HG02885 (cell line): ENCODE measurements around the gene LRP4.

Experiments used
- ATAC-seq: cut with Tn5 transposase; IDR thresholded peaks from one replicate; pipeline ENCODE4 v1.9.1; 2021; ENCODE audit warnings: mild to moderate bottlenecking; ENCODE audit not compliant: unreplicated experiment, poor library complexity

Gene LRP4

DNA sequence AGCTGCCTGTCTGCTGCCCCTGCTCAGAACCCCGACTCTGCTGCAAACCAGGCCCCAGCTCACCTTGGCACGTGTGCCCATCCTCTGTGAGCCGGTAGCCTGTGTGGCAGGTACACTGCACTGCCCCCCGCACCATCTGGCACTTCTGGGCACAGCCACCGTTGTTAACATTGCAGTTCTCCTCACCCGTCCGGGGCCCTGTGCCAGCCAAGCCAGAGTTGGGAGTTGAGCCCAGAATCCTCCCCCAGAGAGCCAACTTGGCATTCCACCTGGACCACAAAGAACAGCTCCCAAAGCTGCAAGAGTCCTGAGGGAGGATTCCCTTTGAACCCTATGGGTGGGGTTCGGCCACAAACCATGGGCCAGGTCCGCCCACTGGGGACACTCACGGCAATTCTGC lies 22.5 kb downstream of the LRP4 start:
- no peak for ATAC-seq

DNA sequence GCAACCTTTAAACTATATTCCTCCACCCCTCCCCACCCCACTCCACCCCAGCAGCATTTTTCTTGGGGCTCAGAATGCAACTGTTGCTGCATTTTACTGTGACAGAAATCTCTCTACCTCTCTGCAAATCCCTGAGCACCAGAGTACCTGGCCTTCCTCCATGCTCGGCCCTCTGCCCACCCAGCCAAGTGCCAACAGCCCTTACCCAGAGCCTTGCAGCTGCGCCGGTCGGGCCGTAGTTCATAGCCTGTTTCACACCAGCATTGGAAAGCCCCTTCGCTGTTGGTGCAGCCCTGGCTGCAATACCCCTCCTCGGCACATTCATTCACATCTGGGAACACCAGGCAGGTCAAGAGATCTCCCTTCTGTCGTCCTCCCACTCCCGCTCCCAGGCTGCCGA lies 23.4 kb downstream of the LRP4 start:
- no peak for ATAC-seq

- ATAC-seq: no peak
Observed at GRCh38 chr11:46894506-46894905, 23.8 kb downstream of the LRP4 start.

GRCh38 chr11:46892838-46893237 lies 25.5 kb downstream of the LRP4 start:
- ATAC-seq: no peak

DNA sequence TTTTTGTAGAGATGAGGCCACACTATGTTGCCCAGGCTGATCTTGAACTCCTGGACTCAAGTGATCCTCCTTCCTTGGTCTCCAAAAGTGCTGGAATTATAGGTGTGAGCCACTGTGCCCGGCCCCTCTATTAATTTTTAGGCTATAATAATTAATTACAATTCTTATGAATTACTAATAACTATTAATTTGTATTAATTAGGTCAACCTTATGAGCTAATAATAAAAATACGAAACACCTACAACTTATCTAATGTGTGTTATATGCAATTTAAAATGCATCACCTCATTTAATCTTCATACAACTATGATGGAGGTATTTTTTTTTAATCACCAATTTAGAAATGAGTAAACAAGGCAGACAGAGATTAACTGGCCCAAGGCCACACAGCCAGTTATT lies 26.2 kb downstream of the LRP4 start:
- ATAC-seq: no peak

DNA sequence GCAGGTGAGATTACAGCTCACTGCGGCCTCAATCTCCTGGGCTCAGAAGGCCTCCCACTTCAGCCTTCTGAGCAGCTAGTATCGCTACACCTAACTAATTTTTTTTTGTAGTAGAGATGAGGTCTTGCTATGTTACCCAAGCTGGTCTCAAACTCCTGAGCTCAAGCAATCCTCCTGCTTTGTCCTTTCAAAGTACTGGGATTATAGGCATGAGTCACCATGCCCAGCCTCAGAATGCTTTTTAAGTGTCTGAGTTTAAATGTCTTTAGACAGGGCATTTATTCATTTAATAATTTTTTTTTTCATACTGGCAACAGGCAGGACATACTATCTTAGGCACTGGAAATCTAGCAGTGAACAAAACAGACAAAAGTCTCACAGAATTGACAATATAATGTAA lies 27.7 kb downstream of the LRP4 start:
- no peak for ATAC-seq

- peak; percentile 53 for ATAC-seq
Observed at GRCh38 chr11:46889689-46890475, 28.5 kb downstream of the LRP4 start.

DNA sequence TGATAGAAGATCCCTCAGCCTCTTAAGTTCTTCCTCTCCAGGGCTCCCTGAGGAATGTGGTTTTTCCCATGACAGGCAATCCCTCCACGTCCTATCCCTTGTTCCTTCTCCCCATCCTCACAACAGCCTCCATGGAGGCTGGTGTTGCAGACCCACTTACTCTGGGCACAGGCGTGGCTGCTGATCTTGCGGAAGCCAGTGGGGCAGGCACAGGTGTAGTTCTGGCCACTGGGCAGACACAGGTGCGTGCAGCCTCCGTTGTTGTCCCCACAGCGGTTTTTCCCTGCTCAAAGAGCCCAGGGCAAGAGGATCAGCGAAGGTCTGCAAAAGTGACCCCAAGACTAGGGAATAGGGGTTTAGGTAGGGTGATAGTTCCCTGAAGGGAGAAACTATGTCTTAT lies 29.1 kb downstream of the LRP4 start:
- no peak for ATAC-seq

DNA sequence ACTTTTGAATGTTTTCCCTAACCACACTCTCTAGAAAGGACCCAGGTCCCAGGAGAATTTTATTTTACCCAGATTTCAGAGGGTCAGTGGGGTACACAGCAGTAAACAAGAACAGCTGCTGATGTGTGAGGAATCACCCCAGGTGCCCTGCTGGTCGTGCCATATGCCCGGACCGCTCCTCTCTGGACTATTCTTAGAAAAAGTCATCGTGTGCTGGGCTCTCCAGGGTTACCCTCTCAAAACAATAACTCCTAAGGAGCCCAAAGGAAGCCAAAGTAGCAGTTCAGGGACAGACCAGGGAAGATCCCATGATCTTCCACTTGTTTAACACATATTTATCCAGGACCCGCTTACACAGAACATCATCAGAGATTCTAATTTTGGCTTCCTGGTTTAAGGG lies 29.7 kb downstream of the LRP4 start:
- ATAC-seq: no peak

DNA sequence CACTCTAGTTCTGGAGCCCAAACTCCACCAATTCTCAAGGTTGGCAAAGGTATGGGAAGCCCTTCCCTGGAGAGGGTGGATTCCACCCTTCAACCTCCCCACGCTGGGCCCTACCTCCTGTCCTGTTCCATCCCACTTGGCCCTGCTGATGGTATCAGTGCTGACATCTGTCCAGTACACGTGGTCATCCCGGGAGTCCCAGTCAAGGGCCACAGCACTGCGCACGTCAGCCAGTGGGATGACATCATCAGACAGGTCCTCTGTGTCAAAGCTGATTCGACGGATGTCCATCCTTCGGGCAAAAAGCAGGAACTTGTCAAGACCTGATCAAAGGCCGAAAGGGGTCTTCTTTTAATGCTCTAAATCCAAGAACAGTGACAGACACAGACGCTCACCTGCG lies 32.1 kb downstream of the LRP4 start:
- no peak for ATAC-seq

DNA sequence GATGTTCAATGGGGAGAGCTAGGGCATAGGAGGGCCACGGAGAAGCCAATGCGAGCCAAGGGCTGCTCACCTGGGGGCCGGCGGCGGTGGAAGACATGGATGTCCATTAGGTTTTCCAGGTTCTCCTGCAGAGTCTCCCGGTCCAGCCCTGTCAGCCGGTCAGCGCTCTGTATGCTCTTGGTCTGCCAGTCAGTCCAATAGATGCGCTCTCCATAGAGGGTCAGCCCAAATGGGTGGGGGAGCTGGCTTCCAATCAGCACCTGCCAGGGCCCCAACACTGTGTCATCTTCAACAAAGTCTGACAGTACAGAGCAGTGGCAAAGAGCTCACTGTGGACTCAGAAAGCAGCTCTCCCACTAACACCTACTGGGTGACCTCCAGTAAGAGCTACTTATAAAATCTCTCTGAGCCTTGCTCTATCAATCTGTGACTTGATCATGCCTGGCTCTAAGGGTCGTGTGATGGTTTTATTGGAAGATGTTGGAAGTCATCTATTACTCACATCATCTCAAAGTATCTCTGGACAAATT lies 39.2 kb downstream of the LRP4 start:
- no peak for ATAC-seq

- no peak for ATAC-seq
Observed at GRCh38 chr11:46877580-46877979, 40.8 kb downstream of the LRP4 start.

DNA sequence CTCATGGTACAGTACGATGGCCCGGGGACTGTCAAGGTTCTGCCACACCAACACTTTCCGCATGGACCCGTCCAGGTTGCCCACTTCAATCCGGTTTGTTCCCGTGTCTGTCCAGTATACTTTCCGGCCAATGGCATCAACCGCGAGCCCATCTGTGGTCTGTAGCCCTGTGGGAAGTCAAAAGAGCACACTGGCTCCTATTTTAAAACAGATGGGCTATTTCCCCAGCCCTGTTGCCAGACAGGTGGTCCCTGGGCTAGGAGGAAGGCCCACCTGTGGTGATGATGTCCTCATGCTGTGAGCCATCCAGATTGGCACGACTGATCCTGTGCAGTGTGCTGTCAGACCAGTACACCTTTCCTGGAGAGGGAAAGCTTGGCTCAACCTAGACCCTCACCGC lies 41.9 kb downstream of the LRP4 start:
- ATAC-seq: no peak

- no peak for ATAC-seq
Observed at GRCh38 chr11:46874586-46874985, 43.8 kb downstream of the LRP4 start.

DNA sequence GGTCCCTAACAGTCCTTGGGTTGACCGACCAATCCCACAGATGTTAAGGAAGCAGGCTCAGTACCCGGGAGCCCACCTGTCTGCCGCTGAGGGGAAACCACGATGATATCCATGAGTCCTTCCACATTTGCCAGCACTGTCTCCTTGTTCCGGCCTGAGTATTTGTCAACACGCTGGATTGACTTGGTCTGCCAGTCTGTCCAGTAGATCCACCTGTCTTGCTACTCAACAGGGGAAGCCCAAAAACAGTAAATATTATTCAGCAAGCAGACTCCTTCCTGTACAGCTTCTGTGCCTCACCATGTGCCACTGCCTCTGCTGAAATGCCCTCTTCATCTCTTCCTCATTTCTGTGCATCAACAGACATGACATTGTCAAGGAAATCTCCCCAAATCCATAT lies 49.4 kb downstream of the LRP4 start:
- ATAC-seq: no peak

DNA sequence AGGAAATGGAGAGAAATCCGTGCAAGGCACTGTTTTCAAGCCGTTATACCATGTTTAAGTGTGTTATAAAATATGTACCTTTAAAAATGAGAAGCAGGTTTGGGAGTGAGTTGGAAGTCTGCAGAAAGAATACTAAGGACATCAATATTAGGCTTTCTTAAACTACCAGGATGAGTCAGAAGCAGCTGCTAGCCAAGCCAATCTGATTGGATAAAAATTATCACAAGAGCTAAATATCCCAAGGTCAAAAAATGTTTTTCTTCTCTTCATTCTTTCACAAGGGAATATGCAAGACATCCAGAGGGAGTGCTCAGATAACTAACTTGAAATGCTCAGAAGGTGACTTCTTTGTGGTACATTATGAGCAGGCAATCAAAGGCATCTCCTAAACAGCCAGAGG lies 53.0 kb downstream of the LRP4 start:
- no peak for ATAC-seq

GRCh38 chr11:46860218-46860617 lies 58.1 kb downstream of the LRP4 start:
- ATAC-seq: no peak

- no peak for ATAC-seq
Observed at GRCh38 chr11:46858920-46859546, 59.3 kb downstream of the LRP4 start.

GRCh38 chr11:46857666-46858065 lies 60.7 kb downstream of the LRP4 start:
- no peak for ATAC-seq

DNA sequence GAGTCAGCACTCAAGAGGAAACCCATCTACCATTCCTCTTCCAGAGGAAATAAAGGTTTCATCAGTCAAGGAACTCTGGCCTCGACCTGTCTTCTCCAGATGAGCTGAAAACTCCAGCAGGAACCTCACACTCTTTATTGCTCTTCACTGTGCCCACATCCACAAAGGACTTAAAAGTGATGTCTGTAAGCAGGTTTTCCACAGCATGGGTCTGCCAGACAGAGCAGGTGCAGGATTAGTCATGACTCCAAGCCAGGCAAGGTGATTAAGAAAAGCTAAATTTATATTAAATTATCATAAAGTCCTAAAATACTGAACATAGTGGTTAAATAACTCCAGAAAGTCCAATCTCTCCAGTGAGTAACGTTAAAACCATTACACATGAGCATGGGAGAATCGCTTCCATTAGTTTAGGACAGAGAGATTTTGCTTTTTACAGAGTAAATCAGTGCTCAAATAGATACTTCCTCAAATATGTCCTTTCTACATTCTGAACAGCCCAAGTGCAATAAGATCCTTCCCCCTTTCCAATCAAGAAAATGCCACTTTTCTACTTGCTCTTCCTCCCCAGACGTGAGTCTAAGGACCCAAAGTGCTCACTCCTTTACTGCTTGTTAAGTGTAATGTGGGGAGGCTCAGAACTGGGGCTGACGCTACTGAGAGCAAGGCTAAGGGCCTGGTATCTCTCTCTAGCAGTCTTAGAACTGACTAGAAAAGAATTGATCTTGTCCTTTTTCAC lies 61.6 kb downstream of the LRP4 start:
- ATAC-seq: no peak

GRCh38 chr11:46855863-46856262 lies 62.5 kb downstream of the LRP4 start:
- no peak for ATAC-seq
